HEK293T (cell line): ENCODE results near the gene SLC16A6.

Experiments used
- ARNT ChIP-seq: fragments of 450-650 bp; IDR thresholded peaks from 2 replicates; pipeline ENCODE4 v1.6.1; 2017; ENCODE audit warnings: mild to moderate bottlenecking
- BHLHE40 ChIP-seq: fragments of 450-650 bp; IDR thresholded peaks from 2 replicates; pipeline ENCODE4 v1.6.1; 2016; ENCODE audit warnings: mild to moderate bottlenecking, moderate library complexity, borderline replicate concordance
- ELF4 ChIP-seq: fragments of 450-650 bp; IDR thresholded peaks from 2 replicates; pipeline ENCODE4 v1.6.1; 2017; ENCODE audit warnings: antibody characterized with exemption
- FOXM1 ChIP-seq: fragments of 450-650 bp; IDR thresholded peaks from 2 replicates; pipeline ENCODE4 v1.6.1; 2017; ENCODE audit warnings: mild to moderate bottlenecking, borderline replicate concordance
- L3MBTL2 ChIP-seq: fragments of 450-650 bp; conservative IDR thresholded peaks from 2 replicates; pipeline ENCODE4 v1.6.1; 2016; ENCODE audit warnings: mild to moderate bottlenecking
- NFRKB ChIP-seq: fragments of 450-650 bp; IDR thresholded peaks from 2 replicates; pipeline ENCODE4 v1.6.1; 2016; ENCODE audit warnings: mild to moderate bottlenecking, moderate library complexity
- PKNOX1 ChIP-seq: fragments of 450-650 bp; IDR thresholded peaks from 2 replicates; pipeline ENCODE4 v1.6.1; 2016
- SP1 ChIP-seq: fragments of 450-650 bp; IDR thresholded peaks from 2 replicates; pipeline ENCODE4 v1.6.1; 2017
- SUZ12 ChIP-seq: fragments of 450-650 bp; IDR thresholded peaks from 2 replicates; pipeline ENCODE4 v1.6.1; 2016; ENCODE audit warnings: mild to moderate bottlenecking
- TARDBP ChIP-seq: fragments of 450-650 bp; IDR thresholded peaks from 2 replicates; pipeline ENCODE4 v1.6.1; 2016
- ZNF384 ChIP-seq: fragments of 450-650 bp; IDR thresholded peaks from 2 replicates; pipeline ENCODE4 v1.6.1; 2016

GRCh38 chr17:68328676-68329075 lies 37.7 kb upstream of the SLC16A6 start:
- TF ChIP-seq BHLHE40 (no peak), ARNT (no peak), PKNOX1 (no peak), FOXM1 (no peak), L3MBTL2 (no peak), SUZ12 (no peak), SP1 (no peak), ELF4 (no peak), TARDBP (no peak), ZNF384 (no peak), NFRKB (no peak)
